PFSK-1 (cell line): Measurements from ENCODE around the gene AJAP1.

Experiments used
- FOXP2 ChIP-seq: optimal IDR thresholded peaks from 2 replicates; pipeline ENCODE3; 2011; ENCODE audit warnings: borderline replicate concordance, control low read depth, inconsistent platforms; ENCODE audit not compliant: insufficient read depth; ENCODE audit errors: extremely low read length, extremely low read depth
- POLR2AphosphoS5 ChIP-seq: IDR thresholded peaks from 2 replicates; pipeline ENCODE4 v1.6.1; 2012; ENCODE audit warnings: low read depth, mild to moderate bottlenecking, control low read depth, low read length, moderate library complexity
- REST ChIP-seq, 2 experiments: IDR thresholded peaks; 2 replicates each; pipeline versions ENCODE4 v1.6.1 to v1.8.0; 2011 to 2012; ENCODE audit warnings: low read depth in 2 of 2, low read length in 2 of 2, control low read depth in 1 of 2, inconsistent platforms in 1 of 2, mild to moderate bottlenecking in 1 of 2, moderate library complexity in 1 of 2; ENCODE audit not compliant: insufficient read depth in 1 of 2
- SIN3A ChIP-seq: IDR thresholded peaks from 2 replicates; pipeline ENCODE4 v1.6.1; 2012; ENCODE audit warnings: mild to moderate bottlenecking, low read length, moderate library complexity, borderline replicate concordance; ENCODE audit not compliant: insufficient read depth
- TAF1 ChIP-seq: IDR thresholded peaks from 2 replicates; pipeline ENCODE4 v1.6.1; 2012; ENCODE audit warnings: low read length, control low read depth, borderline replicate concordance; ENCODE audit not compliant: insufficient read depth

- no peak for TF ChIP-seq SIN3A
- no peak for TF ChIP-seq POLR2AphosphoS5
- no peak for TF ChIP-seq REST (IDR thresholded peaks at IDR 0.05; ENCODE audit: insufficient read depth in 1 of 2, low read depth in 2 of 2, low read length in 2 of 2)
- TF ChIP-seq TAF1: no peak
- TF ChIP-seq FOXP2: no peak
These were observed 105.3 kb downstream of the AJAP1 start for GRCh38 chr1:4759671-4760070.
